ENCODE data around the gene H3-3A. TPM values are rescaled to one million over a fixed set of nuclear protein-coding genes. Genes with fewer than 3 reads are reported as not detected.

H3-3A gene
- total and polyA plus RNA-seq, 2 of the 8 experiments (the other 6 are each of a cell fraction or from before 2014, with no cell fraction given), result 1,157 to 1,223 TPM

DNA sequence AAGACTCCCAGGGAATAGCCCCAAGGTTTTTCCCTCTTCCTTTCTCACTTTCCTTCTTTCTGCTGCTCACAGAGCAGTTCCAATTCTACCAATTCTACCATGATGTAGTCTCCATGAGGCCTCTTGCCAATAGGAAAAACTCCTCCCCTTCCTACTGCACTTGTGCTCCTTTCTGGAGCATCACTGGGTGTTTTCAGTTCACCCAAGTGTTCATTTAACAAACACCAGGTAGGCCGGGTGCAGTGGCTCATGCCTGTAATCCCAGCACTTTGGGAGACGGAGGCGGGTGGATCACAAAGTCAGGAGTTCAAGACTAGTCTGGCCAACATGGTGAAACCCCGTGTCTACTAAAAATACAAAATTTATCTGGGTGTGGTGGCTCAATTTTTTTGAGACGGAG, 26.6 kb upstream of the H3-3A start:
- CTCF ChIA-PET (ENCODE audit: partially characterized antibody), result no interaction called here
- TF ChIP-seq CTBP2 (IDR thresholded peaks at IDR 0.05; ENCODE audit: borderline replicate concordance, insufficient read depth, insufficient read length, low read length), result no peak
- TF ChIP-seq, protein P1, sequence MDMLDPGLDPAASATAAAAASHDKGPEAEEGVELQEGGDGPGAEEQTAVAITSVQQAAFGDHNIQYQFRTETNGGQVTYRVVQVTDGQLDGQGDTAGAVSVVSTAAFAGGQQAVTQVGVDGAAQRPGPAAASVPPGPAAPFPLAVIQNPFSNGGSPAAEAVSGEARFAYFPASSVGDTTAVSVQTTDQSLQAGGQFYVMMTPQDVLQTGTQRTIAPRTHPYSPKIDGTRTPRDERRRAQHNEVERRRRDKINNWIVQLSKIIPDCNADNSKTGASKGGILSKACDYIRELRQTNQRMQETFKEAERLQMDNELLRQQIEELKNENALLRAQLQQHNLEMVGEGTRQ (IDR thresholded peaks at IDR 0.05; ENCODE audit: low read length), result no peak
- no peak for TF ChIP-seq RFX5 (IDR thresholded peaks at IDR 0.05; ENCODE audit: borderline replicate concordance, low read depth, low read length)
- TF ChIP-seq JUND (IDR thresholded peaks at IDR 0.05; ENCODE audit: low read length), result no peak
- TF ChIP-seq SIRT6 (IDR thresholded peaks at IDR 0.05; ENCODE audit: low read length), result no peak
- no peak for TF ChIP-seq GABPA (IDR thresholded peaks at IDR 0.05; ENCODE audit: borderline replicate concordance, insufficient read depth, low read length)
- TF ChIP-seq TBP (IDR thresholded peaks at IDR 0.05; ENCODE audit: low read depth, low read length), result no peak
- TF ChIP-seq BRCA1 (IDR thresholded peaks at IDR 0.05; ENCODE audit: low read depth, low read length), result no peak
- TF ChIP-seq CREB1 (IDR thresholded peaks at IDR 0.05), result no peak
- no peak for TF ChIP-seq TCF12 (IDR thresholded peaks at IDR 0.05; ENCODE audit: low read depth, low read length)
- TF ChIP-seq CHD2 (IDR thresholded peaks at IDR 0.05; ENCODE audit: low read length), result no peak
- TF ChIP-seq BACH1 (IDR thresholded peaks at IDR 0.05; ENCODE audit: low read length), result no peak
- TF ChIP-seq EZH2 (IDR thresholded peaks at IDR 0.05; ENCODE audit: low read depth, low read length, severe bottlenecking), result no peak
- TF ChIP-seq SIX5 (IDR thresholded peaks at IDR 0.05; ENCODE audit: low read depth, low read length), result no peak
- TF ChIP-seq POU5F1 (IDR thresholded peaks at IDR 0.05; ENCODE audit: low read depth, low read length), result no peak

More for the DNA sequence above, 26.6 kb upstream of the H3-3A start:
- Histone ChIP-seq H2BK5ac (ENCODE audit: low read depth, low read length) (no peak overlapping the region), H3K56ac (replicated peaks; ENCODE audit: insufficient read length, low read depth, low read length) (no peak overlapping the region), H3K27ac (ENCODE audit: low read depth, low read length) (no peak overlapping the region), H3K14ac (ENCODE audit: insufficient read length) (no peak overlapping the region), H3K4me1 (replicated peaks in 1 of 4; ENCODE audit: control insufficient read depth in 3 of 4, insufficient read depth in 4 of 4, low read length in 3 of 4) (no peaks in the 10 kb centered on the region), H2AK5ac (ENCODE audit: low read depth, low read length) (no peak overlapping the region), H3K4ac (replicated peaks; ENCODE audit: insufficient read length, low read depth, low read length) (no peak overlapping the region), H2BK15ac (ENCODE audit: low read length) (no peak overlapping the region), H4K91ac (replicated peaks; ENCODE audit: insufficient read length, low read length) (no peak overlapping the region), H3K18ac (ENCODE audit: extremely low read depth, low read length) (no peak overlapping the region), H2BK120ac (replicated peaks; ENCODE audit: low read depth, low read length) (no peak overlapping the region), H3K23me2 (ENCODE audit: low read depth, low read length) (no peaks in the 10 kb centered on the region), H3K4me2 (ENCODE audit: insufficient read depth in 1 of 2, low read depth in 2 of 2, low read length in 2 of 2) (no peak overlapping the region), H3K79me1 (ENCODE audit: low read depth, low read length) (no peaks in the 10 kb centered on the region), H3K9me3 (ENCODE audit: insufficient read depth in 2 of 2, low read depth in 1 of 2, low read length in 1 of 2) (no peaks in the 10 kb centered on the region), H2AFZ (ENCODE audit: low read length) (0 out of 2 replicates have a peak overlapping the region, but pooled peaks have one; percentile 31), H3K36me3 (ENCODE audit: control insufficient read depth in 2 of 4, insufficient read depth in 4 of 4, low read length in 3 of 4) (no peaks in the 10 kb centered on the region), H2BK12ac (ENCODE audit: low read depth, low read length) (no peak overlapping the region), H3K4me3 (ENCODE audit: extremely low read depth in 1 of 4, insufficient read depth in 2 of 4, low read depth in 3 of 4, low read length in 4 of 4) (no peak overlapping the region), H4K5ac (ENCODE audit: insufficient read length, low read depth, low read length) (no peak overlapping the region), H3K23ac (ENCODE audit: insufficient read length) (no peak overlapping the region), H4K20me1 (replicated peaks in 1 of 2; ENCODE audit: control insufficient read depth in 1 of 2, insufficient read depth in 2 of 2, low read length in 2 of 2) (no peaks in the 10 kb centered on the region), H3K9ac (replicated peaks in 1 of 4; ENCODE audit: extremely low read depth in 1 of 4, low read depth in 3 of 4, low read length in 3 of 4) (no peak overlapping the region), H4K8ac (ENCODE audit: extremely low read depth, insufficient read depth, low read length) (no peak overlapping the region), H2BK20ac (ENCODE audit: low read length) (no peak overlapping the region), H3K27me3 (replicated peaks in 1 of 4; ENCODE audit: control insufficient read depth in 3 of 4, extremely low read depth in 1 of 4, insufficient read depth in 3 of 4, low read length in 3 of 4) (no peaks in the 10 kb centered on the region; a peak in 1 of 7 replicates), H3K79me2 (ENCODE audit: control insufficient read depth in 1 of 2, insufficient read depth in 2 of 2, low read length in 2 of 2) (no peaks in the 10 kb centered on the region)
- no peak for DNase-seq (ENCODE audit: low read depth in 1 of 2, low spot score in 2 of 2)
- WGBS, 2 experiments (ENCODE audit: extremely low coverage in 1 of 2, insufficient coverage in 1 of 2, insufficient read length in 1 of 2, insufficient replicate concordance in 2 of 2, low coverage in 1 of 2, low lambda C conversion rate in 2 of 2, missing lambda C conversion rate in 1 of 2), result 91% methylated on average over 5 of the region's 5 CpGs; no CpG with 5 or more reads in 1 of the 2 experiments
- no peak for FAIRE-seq
- POLR2A ChIA-PET (ENCODE audit: partially characterized antibody), result interaction anchor here (2.3 kb wide), 1 partner anchor 26 kb away, joined by 9 read pairs; the partner anchor contains the start of gene H3-3A

All from H1 (cell line).